K562 treated with DMSO at 1 percent for 4 hours (cell line): ENCODE data around the gene MAG. TPM values are rescaled to one million over a fixed set of nuclear protein-coding genes. Genes with fewer than 3 reads are reported as not detected.

Experiments
- total RNA-seq: library from RNA; unstranded; fragments of 300-600 nt; gene quantifications from 2 replicates; pipeline ENCODE4 v1.2.3, GENCODE V29; 2022; ENCODE audit not compliant: insufficient read depth

The MAG gene
- 0.54 and 1.9 TPM in 2 replicates for total RNA-seq

GRCh38 chr19:35291916-35292315, at the start of gene MAG:
Gene MAG, plus strand, starts transcription at chr19:35292161. Its CDS starts 3,248 bp downstream, at chr19:35295409.

GRCh38 chr19:35248310-35249145, 43.4 kb upstream of the MAG start, which contains the start of gene LSR:
Gene LSR, plus strand, starts transcription at chr19:35249002. Its CDS starts 21 bp downstream, at chr19:35249023.

GRCh38 chr19:35268536-35269437, 23.2 kb upstream of the MAG start, which contains the start of gene USF2:
Gene USF2, plus strand, starts transcription at chr19:35268962. Its CDS starts 140 bp downstream, at chr19:35269102.

GRCh38 chr19:35328851-35329285, 36.9 kb downstream of the MAG start, which contains the start of gene CD22:
Gene CD22, plus strand, starts transcription at chr19:35329187. Its CDS starts 2,854 bp downstream, at chr19:35332041.

GRCh38 chr19:35347171-35347929, 55.4 kb downstream of the MAG start, which contains the start of gene FFAR1:
Gene FFAR1, plus strand, starts transcription at chr19:35347902. Its CDS starts 3,650 bp downstream, at chr19:35351552.

GRCh38 chr19:35357867-35358573, 66.1 kb downstream of the MAG start, which contains the start of gene FFAR3:
Gene FFAR3, plus strand, starts transcription at chr19:35358460. Its CDS starts 431 bp downstream, at chr19:35358891.

Other genes starting within 250 kb of the MAG start
- gene FXYD3, start 176.3 kb upstream of the MAG start, total RNA-seq = not detected in 2 replicates
- gene LGI4, start 157.1 kb upstream of the MAG start, total RNA-seq = 0.47 and 2.3 TPM in 2 replicates
- gene FXYD1, start 153.3 kb upstream of the MAG start, total RNA-seq = not detected in 2 replicates
- 2.7 TPM in 1 of 2 replicates, not detected in the other for gene FXYD7, start 148.9 kb upstream of the MAG start, total RNA-seq
- 333 and 372 TPM in 2 replicates for gene FXYD5, start 137.4 kb upstream of the MAG start, total RNA-seq
- gene FAM187B, start 63.4 kb upstream of the MAG start, total RNA-seq = not detected in 2 replicates
- gene LSR, start 43.2 kb upstream of the MAG start, total RNA-seq = 53.8 and 59.3 TPM in 2 replicates
- 172 and 187 TPM in 2 replicates for gene USF2, start 23.2 kb upstream of the MAG start, total RNA-seq
- 3.5 and 5.3 TPM in 2 replicates for gene HAMP, start 9.6 kb upstream of the MAG start, total RNA-seq
- gene CD22, start 37.0 kb downstream of the MAG start, total RNA-seq = 5.8 and 9.1 TPM in 2 replicates
- gene FFAR1, start 55.7 kb downstream of the MAG start, total RNA-seq = not detected in 2 replicates
- not detected in 2 replicates for gene FFAR3, start 66.3 kb downstream of the MAG start, total RNA-seq
- gene GPR42, start 78.9 kb downstream of the MAG start, total RNA-seq = not detected in 2 replicates
- gene FFAR2, start 156.1 kb downstream of the MAG start, total RNA-seq = not detected in 2 replicates
- gene KRTDAP, start 198.3 kb downstream of the MAG start, total RNA-seq = not detected in 2 replicates
- not detected in 2 replicates for gene DMKN, start 221.5 kb downstream of the MAG start, total RNA-seq
- gene SBSN, start 236.2 kb downstream of the MAG start, total RNA-seq = not detected in 2 replicates
- not detected in 2 replicates for gene GAPDHS, start 241.3 kb downstream of the MAG start, total RNA-seq